ENCODE data around the gene CAGE1.
"Not testable (repeated sequence)": the region's sequence is repeated elsewhere in the genome, so short reads cannot be mapped to it uniquely, and the experiment has no call there.

CAGE1 gene

GRCh38 chr6:7406743-7407142, 17.2 kb upstream of the CAGE1 start:
- no peak for DNase-seq

GRCh38 chr6:7404546-7404945, 15.0 kb upstream of the CAGE1 start:
- no peak for DNase-seq

DNA sequence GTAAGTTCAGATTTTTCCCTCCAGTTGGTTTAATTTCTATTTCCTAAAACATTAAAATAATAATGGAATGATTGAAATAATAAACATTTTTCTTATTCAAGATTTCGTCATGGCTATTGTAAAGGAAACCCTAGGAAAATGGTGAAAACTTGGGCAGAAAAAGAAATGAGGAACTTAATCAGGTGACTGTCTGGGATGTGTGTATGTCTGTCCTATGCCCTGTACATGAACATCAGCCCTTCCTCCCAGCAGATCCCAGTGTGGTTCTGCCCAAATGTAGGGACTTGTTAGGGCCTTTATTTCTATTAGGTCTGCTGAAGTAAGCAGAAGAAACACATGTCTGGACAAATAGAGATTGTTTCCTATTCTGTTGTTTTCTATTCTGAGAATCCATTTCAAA, 13.2 kb upstream of the CAGE1 start:
- no peak for DNase-seq

DNA sequence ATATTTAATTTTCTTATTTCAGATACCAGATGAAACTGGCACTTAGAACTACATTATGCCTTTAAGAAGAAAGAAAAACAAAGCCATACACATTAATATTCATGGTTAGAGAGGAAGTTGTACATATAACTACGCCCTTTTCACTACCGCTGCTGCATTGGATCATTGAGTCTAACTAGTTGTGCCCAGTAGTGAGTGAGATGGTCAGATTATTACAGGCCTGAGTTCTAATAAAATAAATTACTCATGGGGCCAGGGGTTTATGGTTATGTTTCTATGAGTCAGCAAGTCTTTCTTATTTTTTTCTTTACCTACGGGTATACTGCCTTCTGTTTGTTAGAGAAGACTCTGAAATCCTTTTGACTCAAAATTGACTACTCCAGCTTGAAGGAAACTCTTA, 11.5 kb upstream of the CAGE1 start:
- no peak for DNase-seq

DNA sequence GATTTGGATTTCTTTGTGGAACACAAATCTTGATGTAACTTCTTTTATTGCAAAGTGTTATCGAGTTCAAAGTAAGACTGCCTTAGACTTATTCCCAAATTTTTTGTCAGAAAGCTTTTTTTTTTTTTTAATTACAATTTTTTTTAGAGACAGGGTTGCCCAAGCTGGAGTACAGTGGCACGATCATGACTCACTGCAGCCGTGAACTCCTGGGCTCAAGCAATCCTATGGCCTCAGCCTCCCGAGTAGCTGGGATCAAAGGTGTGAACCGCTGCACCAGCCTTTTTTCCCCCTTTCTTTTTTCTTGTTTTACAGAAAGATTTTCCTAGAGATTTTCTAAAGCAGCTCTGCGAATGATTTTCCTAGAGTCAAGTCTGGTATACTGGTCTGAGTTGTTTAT, 2.9 kb upstream of the CAGE1 start:
- no peak for DNase-seq

DNA sequence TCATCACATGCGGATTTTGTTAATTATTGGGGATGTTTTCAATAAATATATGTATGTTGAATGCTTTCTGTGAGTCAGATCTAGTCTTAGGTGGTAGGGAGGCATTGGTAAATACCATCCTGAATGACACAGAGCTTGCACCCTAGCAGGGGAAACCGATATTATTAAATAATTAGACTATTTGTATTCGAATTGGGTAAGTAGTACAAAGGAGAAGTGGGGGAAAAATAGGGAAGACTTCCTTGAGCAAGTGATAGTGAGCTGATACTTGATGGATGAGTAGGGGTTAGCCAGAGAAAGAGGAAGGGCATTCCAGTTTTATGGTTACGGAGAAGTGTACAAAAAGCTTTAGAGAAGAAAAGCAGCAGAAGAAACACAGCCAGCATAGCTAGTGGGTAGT, 1.6 kb upstream of the CAGE1 start:
- no peak for DNase-seq

DNA sequence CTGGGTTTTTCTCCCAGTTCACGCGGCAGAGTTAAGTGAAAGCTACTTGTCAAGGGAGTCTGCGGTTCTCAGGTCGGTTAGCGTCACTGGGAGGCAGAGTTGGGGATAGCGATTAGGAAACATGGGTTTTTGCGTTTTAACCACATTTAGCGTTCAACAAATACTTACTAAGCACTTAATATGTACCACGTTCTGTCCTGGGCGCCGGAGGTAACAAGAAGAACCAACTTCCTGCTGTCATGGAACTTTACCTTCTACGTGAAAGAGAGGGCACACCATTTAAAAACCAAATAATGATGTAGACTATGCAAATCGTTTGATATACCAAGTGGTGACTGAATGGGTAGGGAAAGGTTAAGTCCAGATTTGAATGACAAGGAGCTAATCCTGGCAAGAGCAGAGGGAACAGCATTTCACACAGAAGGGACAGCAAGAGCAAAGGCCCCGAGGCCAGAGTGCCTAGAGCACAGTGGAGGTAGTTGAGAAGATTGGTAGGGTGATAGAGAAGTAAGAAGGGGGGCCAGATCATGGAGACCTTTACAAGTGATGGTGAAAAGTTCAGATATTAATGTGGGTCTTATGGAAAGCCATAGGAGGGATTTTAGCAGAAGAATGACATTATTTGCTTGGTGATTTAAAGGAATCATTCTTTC, 810 bp upstream of the CAGE1 start:
- no peak for DNase-seq

DNA sequence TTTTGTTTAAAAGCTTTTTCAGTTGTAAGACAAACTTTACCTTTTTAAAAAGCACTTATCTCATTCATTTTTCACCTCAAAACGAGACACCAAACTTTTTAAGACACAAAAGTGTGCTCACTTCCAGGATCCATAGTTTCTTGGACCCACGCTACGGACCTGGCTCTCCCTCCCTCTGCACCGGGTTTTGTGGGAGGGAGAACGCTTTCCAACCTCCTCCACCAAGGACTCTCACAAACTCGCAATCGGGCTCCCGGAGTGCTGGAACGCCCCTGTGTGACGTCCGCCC, 436 bp downstream of the CAGE1 start:
- DNase-seq = no peak

DNA sequence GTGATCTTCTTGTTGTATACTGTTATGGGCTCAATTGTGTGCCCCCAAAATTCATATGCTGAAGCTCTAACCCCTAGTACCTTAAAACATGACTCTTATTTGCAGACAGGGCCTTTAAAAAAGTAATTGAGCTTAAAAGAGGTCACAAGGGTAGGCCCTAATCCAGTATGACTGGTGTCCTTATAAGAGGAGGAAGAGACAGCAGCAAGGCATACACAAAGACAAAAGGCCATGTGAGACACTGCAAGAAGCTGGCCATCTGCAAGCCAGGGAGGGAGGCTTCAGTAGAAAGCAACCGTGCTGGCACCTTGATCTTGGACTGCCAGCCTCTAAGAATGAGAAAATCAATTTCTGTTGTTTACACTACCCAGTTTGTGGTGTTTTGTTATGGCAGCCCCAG, 8.4 kb downstream of the CAGE1 start:
- no peak for DNase-seq

- DNase-seq = no peak
Measured at GRCh38 chr6:7378740-7379139, 10.8 kb downstream of the CAGE1 start.

GRCh38 chr6:7377961-7378360, 11.6 kb downstream of the CAGE1 start:
- no peak for DNase-seq

GRCh38 chr6:7373739-7374138, 15.8 kb downstream of the CAGE1 start:
- no peak for DNase-seq

DNA sequence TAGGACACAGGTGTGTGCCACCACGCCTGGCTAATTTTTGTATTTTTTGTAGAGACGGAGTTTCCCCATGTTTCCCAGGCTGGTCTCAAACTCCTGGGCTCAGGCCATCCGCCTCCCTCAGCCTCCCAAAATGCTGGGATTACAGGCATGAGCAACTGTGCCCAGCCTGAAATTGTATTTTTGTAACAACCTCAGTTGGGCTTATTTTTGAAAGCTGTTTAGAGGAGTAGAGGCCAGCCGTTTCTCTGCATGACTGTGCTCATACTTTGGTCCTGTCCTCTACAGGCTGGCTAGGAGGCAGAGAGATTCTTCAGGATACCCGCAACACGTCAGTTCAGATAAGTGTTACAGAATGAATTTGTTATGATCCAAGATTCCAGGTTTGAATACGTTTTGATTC, 22.1 kb downstream of the CAGE1 start:
- DNase-seq = no peak

GRCh38 chr6:7351916-7352315, 37.6 kb downstream of the CAGE1 start:
- not testable (repeated sequence) for DNase-seq

- not testable (repeated sequence) for DNase-seq
Measured at GRCh38 chr6:7350591-7350990, 39.0 kb downstream of the CAGE1 start.

DNA sequence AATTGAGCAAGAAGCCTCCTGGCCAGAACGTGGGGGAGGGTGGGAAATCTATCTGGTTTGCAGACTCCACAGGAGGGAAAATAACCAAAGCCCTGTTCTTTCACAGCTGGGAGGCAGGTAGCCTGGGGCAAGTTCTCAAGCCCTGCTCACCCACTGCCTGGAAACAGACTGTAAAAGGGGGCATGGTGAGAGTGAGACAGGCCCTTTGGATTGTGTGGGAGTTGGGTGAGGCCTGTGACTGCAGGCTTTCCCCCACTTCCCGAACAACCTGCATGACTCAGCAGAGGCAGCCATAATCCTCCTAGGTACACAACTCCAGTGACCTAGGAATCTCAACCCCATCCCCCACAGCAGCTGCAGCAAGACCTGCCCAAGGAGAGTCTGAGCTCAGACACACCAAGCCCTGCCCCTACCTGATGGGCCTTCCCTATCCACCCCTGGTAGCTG, 42.0 kb downstream of the CAGE1 start:
- not testable (repeated sequence) for DNase-seq

DNA sequence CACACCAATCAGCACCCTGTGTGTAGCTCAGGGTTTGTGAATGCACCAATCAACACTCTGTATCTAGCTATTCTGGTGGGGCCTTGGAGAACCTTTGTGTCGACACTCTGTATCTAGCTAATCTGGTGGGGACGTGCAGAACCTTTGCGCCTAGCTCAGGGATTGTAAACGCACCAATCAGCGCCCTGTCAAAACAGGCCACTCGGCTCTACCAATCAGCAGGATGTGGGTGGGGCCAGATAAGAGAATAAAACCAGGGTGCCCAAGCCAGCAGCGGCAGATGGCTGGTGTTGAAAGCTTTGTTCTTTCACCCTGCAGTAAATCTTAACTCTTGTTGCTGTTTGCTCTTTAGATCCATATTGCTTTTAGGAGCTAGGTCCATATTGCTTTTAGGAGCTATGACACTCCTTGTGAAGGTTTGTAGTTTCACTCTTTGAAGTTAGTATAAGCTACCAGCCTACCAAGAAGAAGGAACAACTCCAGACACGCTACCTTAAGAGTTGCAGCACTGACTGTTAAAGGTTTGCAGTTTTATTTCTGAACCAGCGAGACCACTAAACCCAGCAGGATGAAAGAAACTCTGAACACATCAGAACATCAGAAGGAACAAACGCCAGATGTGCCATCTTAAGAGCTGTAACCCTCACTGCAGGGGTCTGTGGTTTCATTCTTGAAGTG, 44.6 kb downstream of the CAGE1 start:
- DNase-seq = not testable (repeated sequence)

GRCh38 chr6:7343546-7344475, 45.7 kb downstream of the CAGE1 start:
- DNase-seq = no peak

- DNase-seq = peak; percentile 69
Measured at GRCh38 chr6:7341989-7342742, 47.4 kb downstream of the CAGE1 start.

DNA sequence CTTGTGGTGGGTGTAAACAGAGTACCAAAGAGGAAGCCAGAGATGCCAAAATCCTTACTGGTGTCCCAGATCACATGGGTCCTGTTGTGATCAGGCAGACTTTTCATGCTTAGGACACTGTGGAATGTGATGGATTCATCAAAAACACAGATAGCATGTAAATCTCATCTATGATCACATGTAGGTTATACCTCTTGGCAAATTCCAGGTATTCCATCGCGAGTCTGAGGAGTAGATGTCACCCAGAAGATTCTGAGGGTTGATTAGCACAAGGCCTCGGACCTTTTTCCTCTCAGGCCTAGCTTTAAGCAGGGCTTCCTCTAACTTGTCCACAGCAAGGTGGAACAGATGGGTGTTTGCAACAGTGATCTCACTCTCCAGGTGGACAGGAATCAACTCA, 48.3 kb downstream of the CAGE1 start:
- DNase-seq = no peak

GRCh38 chr6:7339007-7339732, 50.4 kb downstream of the CAGE1 start:
- not testable (repeated sequence) for DNase-seq

DNA sequence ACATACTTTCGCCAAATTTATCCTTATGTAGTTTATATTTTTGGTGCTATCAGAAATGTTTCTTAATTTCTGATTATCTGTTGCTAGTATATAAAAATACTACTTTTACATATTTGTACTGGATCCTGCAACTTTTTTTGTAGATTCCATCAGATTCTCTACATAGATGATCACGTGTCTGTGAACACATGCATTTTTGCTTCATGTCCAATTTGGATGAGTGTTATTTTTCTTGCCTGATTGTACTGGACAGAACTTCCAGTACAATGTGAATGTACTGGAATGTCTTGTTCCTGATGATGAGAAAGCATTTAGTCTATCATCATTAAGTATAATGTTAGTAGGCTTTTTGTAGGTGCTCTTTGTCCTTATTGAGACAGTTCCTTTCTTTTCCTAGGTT, 51.5 kb downstream of the CAGE1 start:
- no peak for DNase-seq

DNA sequence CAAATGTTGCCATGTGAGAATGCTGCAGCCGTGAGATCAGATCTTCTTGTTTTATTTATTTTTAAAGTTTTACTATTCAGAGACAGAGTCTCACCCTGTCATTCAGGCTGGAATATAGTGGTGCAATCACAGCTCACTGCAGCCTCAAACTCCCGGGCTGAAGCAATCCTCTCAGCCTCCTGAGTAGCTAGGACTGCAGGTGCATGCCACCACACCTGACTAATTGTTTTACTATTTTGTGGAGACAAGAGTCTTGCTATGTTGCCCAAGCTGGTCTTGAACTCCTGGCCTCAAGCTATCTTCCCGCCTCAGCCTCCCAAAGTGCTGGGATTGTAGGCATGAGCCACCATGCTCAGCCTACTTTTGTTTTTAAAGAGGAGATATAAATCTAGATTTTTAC, 54.0 kb downstream of the CAGE1 start:
- DNase-seq = no peak
